Endothelial cell of umbilical vein (primary cell): ENCODE results near the gene SLC22A7. TPM values are rescaled to one million over a fixed set of nuclear protein-coding genes. Genes with fewer than 3 reads are reported as not detected.
"Not testable (repeated sequence)": the region's sequence is repeated elsewhere in the genome, so short reads cannot be mapped to it uniquely, and the experiment has no call there.

Experiments used
- BruUV-seq: library from RNA; stranded (reverse); fragments of 400-500 nt; replicated peaks from 2 replicates; lab custom pipeline; 2021; lab: Mats Ljungman, UMichigan
- CTCF ChIA-PET: fragments of 300-600, 350-600 bp; sonication (Branson Sonifier 250); formaldehyde crosslinking; loops from one replicate; lab custom pipeline; 2021; ENCODE audit warnings: antibody characterized with exemption, inconsistent platforms; lab: Charles Lee
- POLR2A ChIA-PET: fragments of 300-600, 350-600 bp; sonication (Branson Sonifier 250); formaldehyde crosslinking; loops from one replicate; lab custom pipeline; 2021; ENCODE audit warnings: antibody characterized with exemption, inconsistent platforms; lab: Charles Lee
- DNase-seq: peaks from one replicate; pipeline ENCODE4 v3.0.0-alpha.2; 2011; ENCODE audit warnings: low read depth, low spot score
- FAIRE-seq: peaks from 2 replicates; lab custom pipeline; 2011; peaks lifted over from hg19 to GRCh38; lab: Jason Lieb, UNC
- H2AFZ ChIP-seq: 2 replicates; pipeline ENCODE4 v1.6.0; 2012; ENCODE audit warnings: low read depth, low read length, control low read depth, inconsistent platforms
- H3K27ac ChIP-seq: 2 replicates; pipeline ENCODE4 v1.5.1; 2011; ENCODE audit warnings: low read depth, mild to moderate bottlenecking, control low read depth, low read length, moderate library complexity; ENCODE audit not compliant: insufficient read depth
- H3K27me3 ChIP-seq, 2 experiments: 2 replicates each; pipeline versions ENCODE4 v1.6.0 to v1.6.1; 2011; ENCODE audit warnings: low read length in 2 of 2, mixed read lengths in 1 of 2; ENCODE audit not compliant: control insufficient read depth in 2 of 2, insufficient read depth in 2 of 2
- H3K36me3 ChIP-seq, 2 experiments: 2 replicates in 1 of 2; 3 replicates in 1 of 2; pipeline ENCODE4 v1.5.1; 2011; ENCODE audit warnings: low read length in 2 of 2, mild to moderate bottlenecking in 1 of 2, moderate library complexity in 1 of 2; ENCODE audit not compliant: control insufficient read depth in 2 of 2, insufficient read depth in 2 of 2; ENCODE audit errors: extremely low read depth in 1 of 2
- H3K4me1 ChIP-seq: 3 replicates; pipeline ENCODE4 v1.5.1; 2011; ENCODE audit warnings: mild to moderate bottlenecking, low read length; ENCODE audit not compliant: control insufficient read depth, insufficient read depth; ENCODE audit errors: extremely low read depth
- H3K4me2 ChIP-seq: 2 replicates; pipeline ENCODE4 v1.6.1; 2011; ENCODE audit warnings: low read length, control low read depth, mixed read lengths; ENCODE audit not compliant: insufficient read depth
- H3K4me3 ChIP-seq, 3 experiments: fragments of 200-600 bp in 1 of 3; sonication (generic), shearing (Covaris generic) in 1 of 3; replicated peaks in 1 of 3; 2 replicates each; pipeline ENCODE4 v1.5.1; 2011 to 2016; ENCODE audit warnings: control low read depth in 3 of 3, low read length in 3 of 3, mild to moderate bottlenecking in 2 of 3, inconsistent platforms in 1 of 3, low read depth in 1 of 3, moderate library complexity in 1 of 3; ENCODE audit not compliant: insufficient read depth in 1 of 3
- H3K79me2 ChIP-seq: 2 replicates; pipeline ENCODE4 v1.6.0; 2012; ENCODE audit warnings: low read length, inconsistent platforms; ENCODE audit not compliant: control insufficient read depth, insufficient read depth
- H3K9ac ChIP-seq: replicated peaks from 2 replicates; pipeline ENCODE3; 2011; ENCODE audit warnings: low read length, control low read depth; ENCODE audit not compliant: insufficient read depth; ENCODE audit errors: extremely low read depth
- H3K9me1 ChIP-seq: replicated peaks from 3 replicates; pipeline ENCODE4 v1.6.0; 2011; ENCODE audit warnings: mild to moderate bottlenecking, low read length; ENCODE audit not compliant: control insufficient read depth, insufficient read depth; ENCODE audit errors: extremely low read depth
- H3K9me3 ChIP-seq: replicated peaks from 2 replicates; pipeline ENCODE4 v1.5.1; 2012; ENCODE audit warnings: low read length, inconsistent platforms; ENCODE audit not compliant: control insufficient read depth, insufficient read depth
- H4K20me1 ChIP-seq: replicated peaks from 2 replicates; pipeline ENCODE3; 2011; ENCODE audit warnings: mild to moderate bottlenecking, low read length; ENCODE audit not compliant: control insufficient read depth, insufficient read depth; ENCODE audit errors: extremely low read depth
- CTCF ChIP-seq, 2 donors: IDR thresholded peaks; 1 replicate in 1 of 2; 2 replicates in 1 of 2; pipeline ENCODE4 v1.5.1; 2011; ENCODE audit warnings: low read length in 2 of 2, mild to moderate bottlenecking in 2 of 2, moderate library complexity in 2 of 2, control low read depth in 1 of 2, inconsistent platforms in 1 of 2, low read depth in 1 of 2; ENCODE audit not compliant: insufficient read depth in 1 of 2; ENCODE audit errors: extremely low read depth in 1 of 2
- EZH2 ChIP-seq: IDR thresholded peaks from 2 replicates; pipeline ENCODE4 v1.6.1; 2012; ENCODE audit warnings: borderline replicate concordance, low read depth, mild to moderate bottlenecking, moderate library complexity, low read length, inconsistent platforms; ENCODE audit not compliant: severe bottlenecking
- FOS ChIP-seq: IDR thresholded peaks from 2 replicates; pipeline ENCODE4 v1.6.1; 2011; ENCODE audit warnings: mild to moderate bottlenecking, low read length, moderate library complexity, borderline replicate concordance; ENCODE audit not compliant: insufficient read depth
- GATA2 ChIP-seq: IDR thresholded peaks from 2 replicates; pipeline ENCODE4 v1.7.0; 2011; ENCODE audit warnings: low read depth, mild to moderate bottlenecking, moderate library complexity, mixed read lengths, low read length; ENCODE audit not compliant: insufficient read length, insufficient read depth
- JUN ChIP-seq: IDR thresholded peaks from 2 replicates; pipeline ENCODE4 v1.6.1; 2011; ENCODE audit warnings: borderline replicate concordance, low read depth; ENCODE audit not compliant: insufficient read length, insufficient read depth
- MAX ChIP-seq: IDR thresholded peaks from 2 replicates; pipeline ENCODE4 v1.6.1; 2011; ENCODE audit not compliant: insufficient read depth, insufficient read length
- MYC ChIP-seq: IDR thresholded peaks from one replicate; pipeline ENCODE4 v1.6.1; 2011; ENCODE audit warnings: mild to moderate bottlenecking, low read depth, low read length
- POLR2A ChIP-seq: IDR thresholded peaks from 2 replicates; pipeline ENCODE4 v1.6.1; 2012; ENCODE audit warnings: low read depth, mild to moderate bottlenecking, control low read depth, low read length
- POLR2AphosphoS5 ChIP-seq: IDR thresholded peaks from 2 replicates; pipeline ENCODE4 v1.6.1; 2012; ENCODE audit warnings: low read depth, mild to moderate bottlenecking, control low read depth, low read length, moderate library complexity; ENCODE audit not compliant: insufficient read depth
- dilution Hi-C: fragments of 300-500 bp; cut with MboI; formaldehyde crosslinking; loops from one replicate; pipeline ENCODE4 v1.15.0; 2019; ENCODE audit warnings: low sequenced_read_pairs; ENCODE audit not compliant: extremely low pct_ligation_motif_present
- intact Hi-C: fragments of 100-400 bp; cut with micrococcal nuclease; formaldehyde crosslinking; loops from one replicate; pipeline ENCODE4 v1.10.0; 2022
- polyA plus RNA-seq, 4 experiments: library from polyadenylated mRNA; depleted of rRNA in 3 of 4; stranded (reverse) in 3 of 4; unstranded in 1 of 4; fragments of >200 nt; gene quantifications; 2 replicates each; pipeline versions ENCODE4 v1.2.1 to v1.2.3, GENCODE V29; 2011 to 2012; ENCODE audit warnings: missing spikeins in 1 of 4
- total RNA-seq: library from RNA; stranded (reverse); gene quantifications from 2 replicates; pipeline ENCODE4 v1.2.3, GENCODE V29; 2021

SLC22A7 gene
- total and polyA plus RNA-seq, 2 donors (not counting 3 experiments of a cell fraction or from before 2014, with no cell fraction given), result not detected

DNA sequence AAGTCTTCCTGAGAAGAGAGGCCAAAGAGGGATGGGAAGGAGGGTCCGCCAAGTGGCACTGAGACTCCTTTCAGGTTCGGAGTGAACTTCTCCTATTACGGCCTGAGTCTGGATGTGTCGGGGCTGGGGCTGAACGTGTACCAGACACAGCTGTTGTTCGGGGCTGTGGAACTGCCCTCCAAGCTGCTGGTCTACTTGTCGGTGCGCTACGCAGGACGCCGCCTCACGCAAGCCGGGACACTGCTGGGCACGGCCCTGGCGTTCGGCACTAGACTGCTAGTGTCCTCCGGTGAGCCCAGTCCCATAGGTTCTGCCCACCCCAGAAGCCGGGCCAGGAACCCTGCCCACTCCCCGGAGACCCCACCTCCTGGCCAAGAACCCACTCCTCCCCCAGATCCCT lies 4.1 kb downstream of the SLC22A7 start:
- ChIA-PET POLR2A (no interaction called here), CTCF (no interaction called here)
- no peak for FAIRE-seq
- Histone ChIP-seq H3K79me2 (no peaks in the 10 kb centered on the region), H4K20me1 (no peaks in the 10 kb centered on the region), H3K4me1 (no peaks in the 10 kb centered on the region), H3K36me3 (no peaks in the 10 kb centered on the region), H3K9me3 (no peaks in the 10 kb centered on the region), H3K27me3 (peaks cover 0 to 8% of the 10 kb centered on the region in 2 experiments), H3K4me2 (no peak overlapping the region), H3K9ac (no peak overlapping the region), H3K9me1 (no peaks in the 10 kb centered on the region), H2AFZ (no peak overlapping the region), H3K27ac (no peak overlapping the region), H3K4me3 (no peak overlapping the region)
- intact Hi-C loops (no loop called here), dilution Hi-C loops (no loop called here)
- BruUV-seq, result no TSS peak
- no peak for DNase-seq
- TF ChIP-seq EZH2, result no peak
- no peak for TF ChIP-seq JUN
- TF ChIP-seq MAX, result no peak
- no peak for TF ChIP-seq POLR2AphosphoS5
- no peak for TF ChIP-seq FOS
- no peak for TF ChIP-seq POLR2A
- no peak for TF ChIP-seq GATA2
- TF ChIP-seq MYC, result no peak
- TF ChIP-seq CTCF (IDR thresholded peaks at IDR 0.05; ENCODE audit: extremely low read depth in 1 of 2, insufficient read depth in 1 of 2, low read depth in 1 of 2, low read length in 2 of 2), result no peak

DNA sequence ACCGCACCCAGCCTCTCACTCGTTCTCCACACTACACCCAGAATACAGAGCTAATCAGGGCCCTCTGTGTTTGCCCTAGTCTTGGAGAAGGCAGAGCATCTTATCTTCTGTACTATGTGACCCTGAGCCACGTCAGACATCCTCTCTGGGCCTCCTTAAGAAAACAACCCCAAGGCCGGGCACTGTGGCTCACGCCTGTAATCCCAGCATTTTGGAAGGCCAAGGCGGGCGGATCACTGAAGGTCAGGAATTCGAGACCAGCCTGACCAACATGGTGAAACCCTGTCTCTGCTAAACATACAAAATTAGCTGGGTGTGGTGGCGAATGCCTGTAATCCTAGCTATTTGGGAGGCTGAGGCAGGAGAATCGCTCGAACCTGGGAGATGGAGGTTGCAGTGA lies 4.9 kb downstream of the SLC22A7 start:
- H3K79me2 ChIP-seq, DNase-seq, H2AFZ ChIP-seq, H3K4me3 ChIP-seq, H3K4me1 ChIP-seq, BruUV-seq, H3K9me3 ChIP-seq, H4K20me1 ChIP-seq, intact Hi-C loops, H3K27me3 ChIP-seq, H3K9ac ChIP-seq, POLR2A ChIA-PET, dilution Hi-C loops, CTCF ChIA-PET, H3K4me2 ChIP-seq, H3K9me1 ChIP-seq, H3K27ac ChIP-seq, H3K36me3 ChIP-seq, FAIRE-seq: not testable (repeated sequence)
